Measurements from ENCODE around the gene PTPRN2. TPM values are rescaled to one million over a fixed set of nuclear protein-coding genes. Genes with fewer than 3 reads are reported as not detected.

PTPRN2 gene
- total RNA-seq, 4 donors from 2014 or later, result 2.0 to 9.5 (median 2.6) TPM

- TF ChIP-seq CTCF (IDR thresholded peaks at IDR 0.05), result no peak
- no peak for DNase-seq (ENCODE audit: low spot score)
- ATAC-seq (ENCODE audit: low FRiP score), result no peak
Measured at GRCh38 chr7:158579662-158580646, 7.7 kb downstream of the PTPRN2 start.

- ATAC-seq (ENCODE audit: low FRiP score) (no peak), DNase-seq (ENCODE audit: low spot score) (no peak)
- TF ChIP-seq CTCF (IDR thresholded peaks at IDR 0.05), result no peak
Measured at GRCh38 chr7:158576050-158576762, 11.4 kb downstream of the PTPRN2 start.

GRCh38 chr7:158574308-158575036 is 13.2 kb downstream of the PTPRN2 start:
- no peak for TF ChIP-seq CTCF (IDR thresholded peaks at IDR 0.05)
- no peak for ATAC-seq (ENCODE audit: low FRiP score)
- DNase-seq (ENCODE audit: low spot score), result no peak

GRCh38 chr7:158573310-158573709 is 14.3 kb downstream of the PTPRN2 start:
- no peak for TF ChIP-seq CTCF (IDR thresholded peaks at IDR 0.05)
- ATAC-seq (ENCODE audit: low FRiP score), result no peak
- no peak for DNase-seq (ENCODE audit: low spot score)

GRCh38 chr7:158572000-158572828 is 15.4 kb downstream of the PTPRN2 start:
- no peak for DNase-seq (ENCODE audit: low spot score)
- no peak for ATAC-seq (ENCODE audit: low FRiP score)
- TF ChIP-seq CTCF (IDR thresholded peaks at IDR 0.05), result no peak

Measured in omental fat pad (tissue), 4 donors.